Endothelial cell of hepatic sinusoid (primary cell): ENCODE measurements around the gene MYRIP.

ENCODE experiments used
- in situ Hi-C: cut with HindIII; loops from 2 replicates; pipeline ENCODE4 v1.10.0; 2017; ENCODE audit warnings: low sequenced_read_pairs

The MYRIP gene

DNA sequence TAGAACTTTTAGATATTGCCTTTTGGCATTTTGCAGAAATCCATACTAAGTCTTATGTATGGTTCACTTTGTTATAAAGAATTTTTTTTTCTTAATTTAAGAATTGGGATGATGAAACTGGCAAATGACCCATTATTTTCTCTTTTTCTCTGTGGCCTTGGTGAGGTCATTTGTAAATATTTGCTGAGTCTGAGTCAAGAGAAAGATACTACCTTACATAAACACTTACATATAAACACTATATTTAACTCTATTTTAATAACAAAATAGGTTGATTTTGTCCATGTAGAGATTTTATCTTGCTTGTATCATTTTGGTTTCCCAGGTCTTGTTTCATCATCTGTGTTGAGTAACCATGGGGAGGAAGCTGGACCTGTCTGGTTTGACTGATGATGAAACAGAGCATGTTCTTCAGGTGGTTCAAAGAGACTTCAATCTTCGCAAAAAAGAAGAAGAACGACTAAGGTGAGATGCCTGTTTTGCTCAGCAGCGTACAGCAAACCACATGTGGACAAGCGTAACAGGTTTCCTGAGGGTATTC lies 91.1 kb downstream of the MYRIP start:
- in situ Hi-C loops, result no loop called here

DNA sequence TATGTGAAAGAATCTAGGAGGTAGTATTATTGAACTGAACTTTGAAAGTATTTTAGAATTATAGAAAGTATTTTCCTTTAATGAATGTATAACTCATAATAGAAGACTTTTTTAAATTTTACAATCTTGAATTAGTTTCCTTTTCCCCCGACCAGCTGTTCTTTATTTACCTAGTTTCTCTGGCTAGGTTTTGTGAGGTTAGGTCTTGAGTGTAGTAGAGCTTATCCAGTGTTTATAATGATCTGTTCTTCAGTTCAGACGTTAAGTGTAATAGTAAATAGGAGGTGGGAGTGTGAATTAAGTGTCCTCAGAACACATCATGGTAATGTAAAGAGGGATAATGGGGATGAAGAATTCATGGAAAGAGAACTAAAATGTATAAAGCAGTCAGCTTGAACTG lies 93.8 kb downstream of the MYRIP start:
- in situ Hi-C loops, result no loop called here

DNA sequence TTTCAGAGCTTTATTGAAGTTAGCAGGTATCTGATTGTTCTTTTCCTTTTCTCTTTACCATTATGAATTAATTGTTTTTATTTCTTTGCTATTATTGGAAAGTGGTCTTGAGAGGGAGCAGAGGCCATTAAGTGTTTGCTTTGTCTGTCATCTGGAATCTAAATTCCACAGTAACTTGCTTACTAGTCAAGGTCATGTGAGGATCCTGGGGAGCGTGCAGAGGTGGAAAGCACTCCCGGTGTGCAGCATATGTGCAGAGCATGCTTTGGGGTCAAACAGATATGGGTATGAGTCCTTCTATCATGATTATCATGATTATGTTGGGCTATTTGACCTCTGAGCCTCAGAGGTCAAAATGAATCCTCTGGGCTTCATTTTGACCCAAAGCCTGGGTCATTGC lies 96.4 kb downstream of the MYRIP start:
- in situ Hi-C loops, result no loop called here

DNA sequence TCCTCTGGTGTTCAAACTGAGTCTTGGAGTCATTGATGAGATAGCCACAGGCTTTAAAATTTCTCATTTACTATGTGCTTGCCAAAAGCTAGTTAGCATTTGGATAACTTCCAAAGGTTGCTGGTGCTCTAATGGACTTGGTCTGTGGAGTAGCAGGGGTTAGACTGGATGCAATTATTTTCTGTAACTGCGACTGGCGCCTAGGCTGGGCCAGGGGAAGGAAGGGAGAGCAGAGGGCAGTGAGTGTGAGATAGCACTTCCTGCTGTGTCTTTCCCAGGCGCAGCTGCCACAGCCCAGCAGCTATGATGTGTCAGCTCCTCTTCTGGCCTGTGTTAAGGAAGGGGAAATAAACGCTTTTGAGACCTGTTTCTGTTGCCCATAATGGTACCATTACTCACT lies 98.6 kb downstream of the MYRIP start:
- in situ Hi-C loops, result no loop called here

DNA sequence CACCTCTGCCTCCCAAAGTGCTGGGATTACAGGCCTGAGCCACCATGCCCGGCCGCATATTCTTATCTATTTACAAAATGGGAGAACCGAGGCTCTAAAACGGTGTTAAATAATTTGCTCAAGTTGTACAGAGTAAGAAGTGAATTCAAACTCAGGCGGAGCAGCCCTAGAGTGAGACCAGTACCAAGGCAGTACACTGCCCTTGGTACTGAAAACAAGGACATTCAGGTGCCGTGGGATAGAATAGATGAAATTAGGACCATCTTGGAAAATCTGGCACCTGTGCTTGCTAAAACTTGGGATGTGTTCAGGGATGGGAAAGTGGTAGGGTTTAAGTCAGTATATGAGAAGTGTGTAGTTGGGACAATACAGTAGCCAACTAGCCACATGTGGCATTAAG lies 100.7 kb downstream of the MYRIP start:
- in situ Hi-C loops, result no loop called here

DNA sequence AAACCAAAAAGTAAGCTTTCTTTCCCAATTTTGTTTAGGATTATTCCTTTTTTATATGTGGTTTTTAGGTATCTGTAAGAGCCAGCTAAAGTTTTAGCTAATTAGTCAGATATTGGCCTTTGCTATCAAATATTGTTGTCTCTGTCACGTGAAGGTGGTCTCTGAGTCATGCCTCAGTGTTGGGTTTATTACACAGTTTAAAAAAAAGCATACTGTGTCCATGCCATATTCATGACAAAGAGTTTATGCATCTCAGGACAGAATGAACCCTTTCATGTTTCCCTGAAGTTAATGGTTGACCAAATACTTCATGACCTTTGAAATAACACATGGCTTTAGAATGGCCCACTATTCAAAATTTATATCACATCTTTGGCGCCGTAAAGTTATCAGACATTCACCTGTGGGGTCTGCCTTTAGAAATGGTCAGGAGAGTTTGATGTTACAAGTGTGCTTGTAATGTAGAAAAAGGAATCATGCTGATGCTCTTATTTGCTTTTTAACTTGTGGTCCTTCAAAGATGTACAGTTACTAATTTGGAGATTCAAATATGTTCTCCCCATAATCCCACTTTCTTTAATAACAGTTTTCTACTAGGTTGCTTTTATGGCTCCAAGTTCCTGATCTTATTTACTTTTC lies 101.5 kb downstream of the MYRIP start:
- in situ Hi-C loops, result no loop called here

DNA sequence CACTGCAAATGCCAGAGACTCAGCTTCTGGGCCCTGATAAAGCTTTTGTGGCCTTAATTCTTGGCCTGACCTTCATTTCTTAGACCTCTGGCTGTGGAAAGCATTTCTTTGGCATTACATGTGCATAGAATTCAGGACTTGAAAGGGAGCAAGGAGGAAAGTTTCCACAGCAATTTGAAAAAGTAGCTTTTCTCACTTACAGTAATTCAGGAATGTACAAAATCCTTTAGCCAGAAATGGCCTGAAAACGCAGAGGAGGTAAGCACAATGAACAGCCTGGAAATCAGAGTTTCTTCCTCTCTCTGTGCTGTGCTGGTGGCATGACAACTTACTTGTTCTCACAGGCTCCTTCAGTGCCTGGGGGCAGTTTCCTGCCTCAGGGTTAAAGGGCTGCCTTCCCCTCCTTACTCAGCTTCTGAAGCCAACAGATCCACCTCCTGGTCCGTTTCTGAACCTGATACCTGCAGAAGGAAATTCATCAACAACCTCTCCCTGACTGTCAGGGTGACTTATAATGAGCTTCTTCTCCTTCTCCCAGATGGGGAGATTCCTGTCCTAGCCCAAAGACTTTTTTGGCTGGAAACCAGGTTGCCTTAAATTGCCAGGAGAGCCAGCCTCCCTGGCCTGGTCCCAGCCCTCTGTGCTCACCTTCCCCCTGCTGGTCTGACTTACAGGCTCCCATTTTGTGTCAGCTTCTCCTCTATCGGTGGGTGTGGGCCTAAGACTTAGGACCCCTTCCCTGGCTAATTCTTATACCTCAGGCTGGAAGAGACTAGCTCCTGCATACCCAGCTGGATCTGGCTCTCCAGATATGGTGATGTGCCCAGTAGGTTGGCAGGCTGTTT lies 102.3 kb downstream of the MYRIP start:
- in situ Hi-C loops, result no loop called here

DNA sequence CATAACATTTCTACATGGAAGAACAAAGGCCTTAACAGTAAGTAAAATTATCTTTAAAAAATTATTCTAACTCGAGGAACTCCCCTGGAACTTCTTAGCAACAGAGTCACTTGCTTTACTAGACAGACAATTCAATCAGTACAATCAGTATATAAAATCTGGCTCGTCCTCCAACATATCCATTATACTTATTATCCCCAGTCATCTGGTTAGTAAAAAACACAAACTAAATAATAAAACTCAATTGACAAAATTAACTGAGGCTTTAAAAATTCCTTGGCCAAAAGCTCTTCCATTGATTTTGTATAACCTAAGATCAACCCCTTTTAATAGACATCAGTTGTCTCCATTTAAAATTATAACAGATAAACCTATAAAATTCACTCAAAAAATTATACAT lies 105.6 kb downstream of the MYRIP start:
- in situ Hi-C loops, result no loop called here

DNA sequence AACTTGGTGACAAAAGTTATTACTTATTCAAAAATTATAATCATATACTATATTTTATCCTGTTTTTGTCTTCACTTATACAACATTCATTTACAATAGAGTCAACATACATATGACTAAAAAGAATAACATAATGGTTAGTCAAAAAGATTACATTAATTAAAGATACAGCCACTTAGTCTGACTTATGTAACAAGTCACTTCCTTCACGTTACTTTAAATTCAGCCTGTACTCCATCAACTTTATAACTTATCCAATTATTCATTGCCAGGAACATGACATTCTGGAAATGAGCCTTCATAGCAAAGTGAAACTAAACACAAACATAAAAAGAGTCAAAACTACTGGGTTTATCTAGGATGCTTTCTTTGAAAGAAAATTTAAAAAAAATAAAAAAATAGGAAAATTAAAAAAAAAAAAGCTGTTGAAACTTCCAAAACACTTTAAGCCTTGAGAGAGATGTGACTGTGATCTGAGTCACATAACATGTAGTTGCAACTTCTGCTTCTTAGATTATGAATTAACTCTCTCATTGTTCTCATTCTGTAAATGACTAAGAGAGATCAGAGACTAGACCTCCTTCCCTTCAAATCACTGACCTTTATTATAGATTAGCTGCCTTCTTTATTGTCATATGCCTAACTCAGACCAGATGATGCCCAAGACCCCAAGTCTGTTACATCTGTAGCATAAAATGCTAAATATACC lies 107.8 kb downstream of the MYRIP start:
- in situ Hi-C loops, result no loop called here

DNA sequence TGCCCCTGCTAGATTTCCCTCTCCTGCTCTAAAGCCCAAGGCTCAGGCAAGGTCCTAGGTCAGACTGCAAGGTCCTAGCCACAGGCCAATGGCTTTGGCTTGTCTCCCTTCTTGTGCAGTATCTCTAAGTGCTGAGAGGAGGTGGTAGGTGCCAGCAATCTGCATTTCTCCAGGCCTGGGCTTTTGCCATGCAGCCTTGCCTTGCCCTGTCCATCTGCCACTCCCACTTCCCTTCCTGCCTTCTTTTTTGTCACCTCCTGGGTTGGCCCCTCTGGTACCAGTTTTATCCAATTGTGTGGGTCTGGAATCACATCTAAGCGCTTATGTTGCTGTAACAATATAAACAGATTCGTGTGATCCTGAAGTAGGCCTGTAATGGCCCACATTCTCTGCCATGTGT lies 109.9 kb downstream of the MYRIP start:
- in situ Hi-C loops, result no loop called here

DNA sequence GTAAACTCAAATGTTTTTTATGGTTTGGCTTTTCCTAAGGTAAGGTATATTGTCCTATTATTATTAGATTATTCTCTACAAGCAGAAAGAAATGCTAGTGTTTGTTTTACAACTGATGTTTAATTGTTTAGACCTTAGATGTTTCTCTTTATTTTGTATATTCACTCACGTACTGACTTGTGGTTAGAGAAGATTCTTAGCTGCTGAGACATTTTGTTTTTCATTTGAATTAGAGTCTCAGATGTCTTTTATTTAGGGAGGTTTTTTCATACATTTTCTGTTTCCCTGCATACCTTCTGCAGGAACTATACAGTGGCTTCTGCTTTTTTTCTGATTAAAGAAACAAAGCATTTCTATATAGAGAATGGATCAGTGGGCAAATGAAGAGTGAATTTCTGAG lies 110.9 kb downstream of the MYRIP start:
- in situ Hi-C loops, result no loop called here

DNA sequence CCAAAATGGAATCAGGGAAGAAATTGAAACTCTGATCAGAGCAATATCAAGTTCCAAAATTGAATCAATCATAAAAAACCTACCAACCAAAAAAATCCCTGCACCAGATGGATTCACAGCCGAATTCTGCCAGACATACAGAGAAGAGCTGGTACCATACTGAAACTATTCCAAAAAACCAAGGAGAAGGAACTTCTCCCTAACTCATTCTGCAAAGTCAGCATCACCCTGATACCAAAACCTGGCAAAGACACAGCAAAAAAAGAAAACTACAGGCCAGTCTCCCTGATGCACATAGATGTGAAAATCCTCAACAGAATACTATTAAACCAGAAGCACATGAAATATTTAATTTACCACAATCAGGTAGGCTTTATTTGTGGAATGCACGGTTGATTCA lies 118.1 kb downstream of the MYRIP start:
- in situ Hi-C loops, result no loop called here

DNA sequence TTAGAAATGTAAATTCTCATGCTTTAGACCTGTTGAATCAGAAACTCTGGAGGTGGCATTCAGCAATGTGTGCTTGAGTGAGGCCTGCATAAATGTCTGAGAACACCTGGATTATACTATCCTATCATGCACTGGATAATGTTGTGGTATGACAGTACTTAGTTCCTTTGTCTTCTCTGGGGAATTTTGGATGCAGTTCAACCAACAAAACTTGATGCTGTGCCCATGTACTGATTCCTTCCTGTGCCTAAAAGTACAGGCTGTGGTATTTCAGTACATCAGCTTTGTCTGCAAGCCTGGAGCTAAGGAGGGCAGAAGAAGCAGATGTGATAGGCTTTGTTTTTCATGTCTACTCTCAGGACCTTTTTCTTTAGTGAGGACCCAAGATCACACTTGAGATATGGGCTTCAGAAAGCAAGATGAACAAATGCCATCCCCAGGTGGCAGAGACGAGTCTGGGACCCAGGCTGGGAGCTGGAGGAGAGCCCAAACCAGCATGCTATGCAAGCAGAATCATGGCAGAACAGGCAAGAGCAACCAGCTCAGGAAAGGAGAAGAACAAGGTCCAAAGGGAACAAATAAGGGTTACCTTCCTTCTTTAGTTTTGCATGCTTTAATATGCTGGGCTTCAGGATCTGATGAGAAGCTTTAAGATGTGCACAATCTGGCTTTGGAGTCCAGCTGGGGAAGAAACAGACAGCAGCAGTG lies 124.7 kb downstream of the MYRIP start:
- in situ Hi-C loops, result no loop called here

DNA sequence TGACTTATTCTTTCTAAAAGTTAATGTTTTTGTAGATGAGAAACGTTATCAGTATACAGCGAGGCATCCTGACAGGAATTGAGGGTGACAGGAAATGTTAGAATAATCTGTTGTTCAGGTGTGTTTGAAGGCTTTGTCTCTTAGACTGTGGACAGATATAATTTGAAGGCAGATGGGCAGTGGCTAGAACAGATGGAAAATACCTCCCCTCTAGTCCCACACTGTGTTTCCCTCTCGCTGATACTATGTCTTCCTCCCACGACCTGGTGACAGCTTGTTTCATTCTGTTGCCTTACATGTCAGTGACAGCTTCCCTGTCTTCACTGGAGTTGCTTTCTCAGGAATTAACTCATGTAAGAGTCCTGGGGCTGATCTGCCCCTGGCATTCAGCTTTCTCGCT lies 125.3 kb downstream of the MYRIP start:
- in situ Hi-C loops, result no loop called here

DNA sequence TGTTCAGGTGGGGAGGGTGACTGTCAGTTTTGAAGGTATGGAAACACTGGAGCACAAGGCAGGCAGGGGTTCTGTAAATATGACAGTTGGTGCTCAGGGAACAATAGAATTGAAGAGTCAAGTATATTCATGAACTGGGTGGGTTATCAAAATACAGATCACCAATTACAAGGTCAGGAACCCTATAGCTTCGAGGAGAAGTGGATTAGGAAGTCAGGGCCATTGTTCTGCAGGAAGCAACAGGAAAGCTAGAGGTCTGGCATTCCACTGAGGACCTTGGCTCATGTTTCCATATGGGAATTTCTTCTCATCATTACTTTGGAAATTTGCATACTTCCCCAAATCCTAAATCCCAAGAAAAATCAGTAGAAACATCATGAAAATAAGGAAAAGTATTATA lies 125.9 kb downstream of the MYRIP start:
- in situ Hi-C loops, result no loop called here

DNA sequence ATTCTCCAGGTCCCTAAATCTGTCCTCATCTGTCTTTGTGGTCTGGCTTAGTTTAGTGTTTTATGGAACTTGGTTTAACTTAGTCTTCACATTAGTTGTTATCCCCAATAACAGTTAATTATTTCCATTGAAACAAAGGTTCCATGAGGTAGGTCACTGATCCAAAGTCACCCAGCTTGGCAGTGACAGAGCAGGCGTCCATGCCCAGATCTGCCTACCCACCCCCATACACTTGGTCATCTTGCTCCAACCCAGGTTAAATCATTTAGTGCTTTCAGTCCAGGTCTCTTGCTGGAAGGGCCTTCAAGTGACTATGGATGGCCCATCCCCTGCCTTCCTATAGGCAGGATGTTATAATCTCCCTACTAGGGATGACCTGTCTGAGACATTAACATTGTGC lies 127.4 kb downstream of the MYRIP start:
- in situ Hi-C loops, result no loop called here

DNA sequence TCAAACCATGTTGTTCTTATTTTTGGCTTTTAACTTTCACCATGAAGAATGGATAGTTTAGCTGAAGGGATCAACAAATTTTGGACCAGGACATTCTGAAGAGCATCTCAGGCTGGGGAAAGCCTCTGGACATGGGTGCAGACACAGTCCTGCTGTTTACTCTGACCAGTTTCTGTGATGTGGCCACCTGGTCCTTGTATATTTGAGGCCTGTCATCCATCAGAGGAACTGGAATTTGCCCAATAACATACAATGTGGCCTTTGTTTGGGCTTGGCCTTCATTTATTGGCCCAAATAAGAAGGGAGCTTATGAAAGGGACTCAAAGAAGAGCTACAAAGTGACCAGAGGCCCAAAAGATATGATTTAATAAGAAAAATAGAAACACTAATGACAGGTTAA lies 127.9 kb downstream of the MYRIP start:
- in situ Hi-C loops, result no loop called here

DNA sequence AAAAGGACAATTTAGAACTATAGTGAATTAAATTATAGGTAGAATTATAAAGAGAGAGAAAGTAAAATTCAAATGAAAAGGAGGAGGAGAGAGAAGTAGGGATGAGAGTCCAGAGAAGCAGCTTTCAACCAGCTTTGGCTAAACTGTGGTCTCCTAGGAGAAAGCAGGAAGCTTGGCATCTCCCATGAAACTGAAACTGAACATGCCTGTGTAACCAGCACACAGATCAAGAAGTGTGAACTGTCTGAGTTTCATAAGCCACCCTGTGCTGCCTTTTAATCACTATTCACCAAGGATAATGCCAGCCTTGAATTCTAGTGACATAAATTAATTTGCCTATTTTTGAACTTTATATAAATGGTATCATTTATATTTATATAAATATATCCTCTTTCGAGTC lies 128.5 kb downstream of the MYRIP start:
- in situ Hi-C loops, result no loop called here

DNA sequence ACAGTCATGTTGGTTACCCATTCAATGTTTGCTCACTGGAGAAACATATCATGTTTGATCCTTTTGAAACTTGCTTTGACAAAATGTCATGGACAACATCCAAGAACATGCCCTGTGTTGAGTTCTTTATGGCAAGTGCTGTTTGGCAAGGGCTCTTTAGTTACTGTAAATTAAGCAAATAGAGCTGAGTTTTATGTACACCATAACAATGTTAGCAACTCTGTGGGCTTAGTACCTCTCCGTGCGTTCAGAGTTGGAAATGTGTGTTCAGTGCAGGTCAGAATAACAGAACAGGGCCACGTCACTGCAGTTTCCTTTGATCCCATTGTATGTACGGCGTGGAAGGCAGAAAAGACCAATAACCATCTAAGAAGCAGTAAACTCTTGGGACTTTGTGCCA lies 132.5 kb downstream of the MYRIP start:
- in situ Hi-C loops, result no loop called here

DNA sequence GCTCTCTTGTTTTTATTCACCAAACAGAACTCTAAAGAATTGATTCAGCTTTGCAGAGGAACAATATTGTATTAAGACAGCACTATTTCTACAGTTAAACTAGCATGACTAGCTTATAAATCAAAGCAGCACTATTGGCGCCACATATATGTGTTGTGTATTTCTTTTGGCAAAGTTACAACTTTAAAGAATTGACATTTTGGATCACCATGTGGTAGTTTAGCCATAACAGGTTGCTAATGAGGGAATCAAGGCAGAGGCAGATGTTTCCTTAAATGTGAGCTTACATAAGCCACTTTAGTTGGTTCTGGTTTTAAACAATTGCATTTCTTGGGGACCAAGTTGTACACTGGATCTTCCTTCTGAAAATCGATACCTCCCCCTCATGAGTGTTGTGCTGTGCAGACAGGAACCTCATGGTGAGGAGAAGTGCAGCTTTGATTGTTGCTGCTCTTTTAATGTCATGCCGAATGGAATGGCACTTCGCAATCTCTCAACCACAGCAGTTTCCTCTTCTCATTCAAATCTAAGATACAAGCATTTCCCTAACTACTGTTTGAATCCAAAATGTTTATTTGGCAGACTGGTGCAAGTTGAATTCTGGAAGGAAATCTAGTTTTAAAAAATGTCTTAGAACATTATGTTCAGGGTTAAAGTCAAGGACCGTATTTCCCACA lies 151.2 kb downstream of the MYRIP start:
- in situ Hi-C loops, result no loop called here

DNA sequence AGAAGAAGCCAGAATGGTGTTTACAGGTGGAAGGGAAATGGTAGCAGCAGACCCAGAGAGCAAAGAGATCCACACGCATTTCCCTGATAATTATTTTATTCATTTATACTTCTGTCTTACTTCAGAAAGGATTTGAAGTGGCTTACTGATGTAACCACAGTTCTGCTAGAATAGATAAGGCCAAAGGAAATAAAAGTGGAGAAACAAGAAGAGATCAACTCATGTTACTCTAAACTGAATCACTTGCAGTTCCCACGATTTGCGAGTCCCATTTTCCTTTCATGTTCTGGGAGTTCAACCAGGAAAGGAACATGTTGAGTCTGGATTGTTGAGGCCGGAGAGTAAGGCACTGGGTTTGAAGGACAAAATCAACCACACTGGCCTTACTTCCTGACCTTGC lies 151.8 kb downstream of the MYRIP start:
- in situ Hi-C loops, result no loop called here
